GM19328 (cell line): ENCODE results near the gene NAXD.

ENCODE experiments used
- ATAC-seq: cut with Tn5 transposase; IDR thresholded peaks from one replicate; pipeline ENCODE4 v1.9.1; 2021; ENCODE audit warnings: mild to moderate bottlenecking, moderate library complexity; ENCODE audit not compliant: unreplicated experiment

Gene NAXD

DNA sequence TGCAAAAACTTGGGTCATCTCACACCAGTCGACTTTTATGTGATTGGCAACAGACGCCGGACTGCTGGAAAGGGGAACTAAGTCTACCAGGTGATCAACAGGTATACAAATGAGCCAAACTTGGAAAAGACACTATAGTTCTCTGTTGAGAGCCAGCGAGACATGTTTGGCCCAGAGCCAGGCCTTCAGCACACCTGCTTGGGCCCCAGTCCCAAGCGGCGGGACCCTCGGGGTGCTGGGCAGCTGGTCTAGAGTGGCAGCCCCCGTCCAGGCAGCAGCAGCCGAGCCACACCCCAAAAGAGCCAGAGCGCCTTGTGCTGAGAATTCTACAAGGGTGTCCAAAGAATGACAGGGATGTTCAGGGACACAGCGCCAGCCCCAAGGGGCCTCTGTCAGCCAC is 28.0 kb downstream of the NAXD start:
- ATAC-seq = no peak

DNA sequence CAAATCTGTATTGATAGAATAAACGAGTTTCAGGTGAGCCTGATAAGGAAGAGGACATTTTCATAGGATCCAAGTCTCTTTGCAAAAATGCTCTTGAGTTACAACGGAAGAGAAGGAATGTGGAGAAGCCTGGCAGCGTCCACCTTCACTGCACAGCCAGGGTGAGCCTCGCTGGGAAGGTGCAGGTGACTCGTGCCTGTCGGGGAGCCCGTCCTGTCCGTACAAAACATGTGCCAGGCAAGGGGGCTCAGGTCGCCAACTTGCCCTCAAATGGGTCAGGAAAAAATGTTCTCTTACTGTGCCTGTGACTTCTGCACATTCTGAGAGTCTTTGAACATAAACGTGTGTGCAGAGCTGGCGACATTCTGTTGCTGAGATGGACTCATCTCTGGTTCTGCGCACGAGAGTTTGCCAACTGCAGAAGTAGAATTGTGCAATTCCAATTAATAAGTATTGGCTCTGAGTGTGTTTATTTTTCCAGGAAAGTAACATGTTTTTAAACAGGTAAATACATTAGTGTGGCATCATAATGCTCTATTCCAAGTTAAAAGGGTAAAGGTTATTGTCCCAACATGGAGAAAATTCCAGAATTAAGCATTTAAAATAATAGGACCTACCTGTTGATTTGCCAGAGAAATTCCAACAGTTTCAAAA is 28.6 kb downstream of the NAXD start:
- ATAC-seq = no peak

DNA sequence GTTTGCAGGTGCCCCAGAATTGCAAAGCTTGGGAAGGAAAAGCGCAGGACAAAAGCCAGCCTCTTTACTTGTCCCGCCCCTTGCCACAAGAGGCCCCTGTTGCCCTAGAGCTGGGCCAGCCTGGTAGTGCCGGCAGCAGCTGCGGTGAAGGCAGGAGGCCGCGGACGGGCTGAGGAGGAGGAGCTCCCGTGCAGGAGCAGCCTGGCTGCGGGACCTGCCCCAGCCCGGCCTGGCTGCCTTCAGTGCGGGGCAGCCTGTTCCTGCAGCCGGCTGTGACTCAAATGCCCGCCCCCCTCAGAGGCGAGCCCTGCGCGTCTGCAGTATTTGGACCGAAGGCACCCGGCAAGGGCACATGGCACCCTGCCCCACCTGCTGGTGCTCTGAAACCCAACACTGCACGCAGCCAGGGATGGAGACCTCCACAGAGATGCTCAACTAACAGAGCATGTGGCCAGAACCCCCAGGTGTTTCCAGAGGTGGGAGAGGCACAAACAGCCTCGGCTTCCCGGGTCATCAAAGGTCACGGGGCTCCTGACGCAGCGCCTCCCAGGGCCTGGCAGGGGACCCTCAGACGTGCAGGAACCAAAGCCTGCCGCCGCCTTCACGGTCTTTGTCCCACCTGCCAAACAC is 29.7 kb downstream of the NAXD start:
- ATAC-seq = peak; percentile 68

DNA sequence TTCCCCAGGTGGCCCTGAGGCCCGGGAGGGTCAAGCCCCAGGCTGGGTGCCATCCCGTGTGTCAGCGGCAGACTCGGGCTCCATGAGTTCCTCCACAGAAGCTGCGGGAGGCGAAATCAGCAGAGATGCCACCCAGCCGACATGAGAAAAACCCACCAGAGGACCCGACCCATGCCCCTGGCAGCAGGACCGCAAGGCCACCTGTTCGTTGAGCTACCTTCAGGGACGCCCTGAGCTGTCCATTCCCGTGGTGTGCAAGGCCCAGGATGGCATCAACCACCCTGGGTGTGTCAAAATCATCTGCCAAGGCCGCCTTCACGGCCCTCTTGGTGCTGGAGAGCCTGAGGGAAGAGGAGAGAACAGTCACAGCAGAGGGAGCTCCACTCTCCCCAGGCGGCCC is 30.4 kb downstream of the NAXD start:
- no peak for ATAC-seq

DNA sequence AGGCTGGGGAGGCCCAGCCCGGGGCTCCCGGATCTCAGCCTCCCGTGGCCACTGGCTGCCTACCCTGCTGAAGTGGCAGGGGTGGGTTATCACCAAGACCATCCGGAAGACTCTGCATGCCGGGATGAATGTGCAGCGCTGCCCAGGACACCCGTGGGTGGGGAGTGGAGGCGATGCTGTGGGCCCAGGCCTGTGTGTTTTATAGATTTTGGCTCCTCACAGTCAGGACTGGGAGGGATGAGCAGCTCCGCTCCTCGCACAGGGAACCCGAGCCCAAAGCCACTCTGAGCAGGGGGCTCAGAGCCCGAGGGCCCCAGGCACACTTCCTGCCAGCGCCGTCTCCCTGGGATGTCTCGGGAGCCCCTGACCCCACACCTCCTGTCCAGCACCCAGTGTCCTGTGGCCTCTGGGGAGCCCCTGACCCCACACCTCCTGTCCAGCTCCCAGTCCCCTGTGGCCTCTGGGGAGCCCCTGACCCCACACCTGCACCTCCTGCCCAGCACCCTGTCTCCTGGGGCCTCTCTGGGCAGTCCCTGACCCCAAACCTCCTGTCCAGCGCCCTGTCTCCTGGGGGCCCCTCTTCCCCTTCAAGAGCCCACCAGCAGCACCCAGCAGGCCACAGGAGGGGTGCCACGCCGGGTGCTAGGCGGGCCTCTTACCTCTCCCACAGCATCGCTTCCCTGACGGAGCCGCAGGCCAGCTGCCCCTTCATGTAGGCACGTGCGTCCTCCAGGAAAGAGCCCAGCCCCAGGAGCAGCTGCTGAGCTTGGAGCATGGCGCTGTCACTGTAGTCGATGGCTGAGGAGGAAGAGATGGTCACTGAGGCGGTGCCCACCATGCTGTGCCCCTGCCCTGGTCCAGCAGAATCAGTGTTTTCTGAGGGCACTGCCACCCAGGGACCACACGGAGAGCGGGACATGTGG is 31.4 kb downstream of the NAXD start:
- no peak for ATAC-seq

DNA sequence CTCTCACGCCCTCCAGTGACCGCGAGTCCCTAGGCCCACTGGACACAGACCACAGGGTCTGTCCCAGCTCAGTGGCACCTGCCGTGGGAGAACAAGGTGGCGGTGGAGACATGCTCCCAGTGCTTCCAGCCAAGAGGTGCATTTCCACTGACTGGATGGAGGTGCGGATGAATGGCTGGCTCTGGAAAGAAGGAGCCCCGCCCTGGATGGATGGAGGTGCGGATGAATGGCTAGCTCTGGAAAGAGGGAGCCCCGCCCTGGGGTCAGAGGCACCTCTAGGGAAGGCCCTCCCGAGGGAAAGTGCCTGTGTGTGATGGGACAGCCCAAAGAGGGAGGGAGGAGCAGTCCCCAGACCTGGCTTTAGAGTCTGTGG is 32.0 kb downstream of the NAXD start:
- ATAC-seq = no peak

DNA sequence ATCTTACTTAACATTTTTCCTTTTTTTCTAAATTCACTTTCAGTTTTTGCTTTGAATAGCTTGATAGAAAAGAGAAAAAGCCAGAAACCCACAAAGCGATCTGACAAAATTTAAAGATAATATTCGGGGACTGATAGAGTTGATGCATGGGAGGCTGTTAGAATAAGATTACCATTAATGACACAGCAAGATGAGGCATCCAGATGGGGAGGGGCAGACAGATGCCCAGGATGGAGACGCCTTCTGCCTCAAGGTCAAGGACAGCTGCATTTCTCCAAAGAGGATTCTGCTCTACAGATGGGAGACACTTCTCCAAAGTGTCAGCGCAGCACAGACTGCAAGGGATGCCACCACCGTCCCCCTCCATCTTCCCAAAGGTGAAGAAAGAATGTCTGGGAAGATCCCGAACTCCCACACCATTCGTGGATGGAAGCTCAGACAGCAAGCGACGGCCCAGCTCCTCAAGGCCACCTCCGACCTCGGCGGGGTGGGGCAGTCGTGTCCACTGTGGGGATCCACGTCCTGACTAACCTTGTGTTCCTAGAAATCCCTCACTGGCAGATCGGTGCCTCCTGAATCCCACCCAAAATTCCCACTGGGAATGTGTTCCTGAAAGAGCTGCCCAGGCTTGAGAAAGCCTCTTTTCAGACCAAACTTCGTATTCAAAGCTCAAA is 32.9 kb downstream of the NAXD start:
- ATAC-seq = no peak

DNA sequence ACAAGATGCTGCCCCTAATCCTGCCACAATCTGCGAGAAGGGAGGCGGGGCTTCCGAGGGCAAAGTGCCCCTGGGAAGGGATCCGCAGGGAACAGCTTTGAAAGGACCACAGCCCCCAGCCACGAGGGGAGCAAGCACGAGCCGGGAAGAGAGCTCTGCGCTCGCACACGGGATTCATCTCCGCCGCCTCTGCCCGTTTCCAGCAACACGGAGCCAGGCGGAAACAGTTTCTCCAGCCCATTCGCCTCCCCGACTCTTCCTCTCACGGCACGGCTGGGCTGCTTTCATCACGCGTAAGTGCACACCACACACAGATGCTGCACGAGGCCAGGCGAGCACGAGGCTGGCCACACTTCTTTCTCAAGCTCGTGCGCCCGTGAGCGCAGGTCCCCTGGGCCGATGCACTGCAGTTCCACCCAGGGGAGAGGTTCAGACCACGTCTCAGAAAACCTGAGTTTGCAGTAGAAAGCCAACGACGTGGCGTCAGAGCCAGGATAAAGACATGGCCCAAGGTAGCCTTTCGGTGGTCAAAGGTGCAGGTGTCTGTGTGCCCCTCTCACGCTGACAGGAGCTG is 33.6 kb downstream of the NAXD start:
- ATAC-seq = no peak

DNA sequence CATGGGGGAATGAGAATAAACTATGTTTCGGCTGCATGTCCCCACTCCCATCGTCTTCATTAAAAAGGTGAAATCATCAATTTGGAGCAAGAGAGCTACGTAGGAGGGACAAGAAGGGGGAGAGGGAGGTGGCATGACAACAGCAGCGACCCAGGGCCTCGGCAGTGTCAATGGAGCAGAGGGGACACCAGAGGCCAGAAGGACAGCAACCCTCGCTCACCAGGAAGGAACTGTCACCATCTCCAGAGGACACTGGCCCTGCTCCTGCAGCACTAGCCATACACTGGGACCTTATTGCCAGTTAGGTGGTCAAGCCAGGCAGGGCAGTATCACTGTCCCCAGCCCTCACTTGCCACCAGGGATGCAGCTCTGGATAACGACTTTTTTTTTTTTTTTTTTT is 34.2 kb downstream of the NAXD start:
- no peak for ATAC-seq

DNA sequence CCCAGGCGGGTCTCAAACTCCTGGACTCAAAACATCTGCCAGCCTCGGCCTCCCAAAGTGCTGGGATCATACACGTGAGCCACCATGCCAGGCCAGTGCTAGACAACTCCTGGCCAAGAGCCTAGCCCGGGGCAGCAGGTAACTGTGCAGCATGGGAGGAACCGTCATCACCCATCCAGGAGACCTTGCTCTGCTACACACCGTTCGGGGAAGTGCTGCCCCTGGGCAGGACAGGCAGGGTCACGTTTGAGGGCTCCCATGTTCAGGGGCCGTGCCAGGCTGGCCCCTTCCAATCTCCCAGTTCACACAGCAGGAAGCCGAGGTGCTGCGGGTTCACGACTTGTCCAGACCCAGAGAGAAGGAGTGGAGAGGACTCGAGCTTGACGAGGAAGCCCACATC is 35.1 kb downstream of the NAXD start:
- no peak for ATAC-seq

DNA sequence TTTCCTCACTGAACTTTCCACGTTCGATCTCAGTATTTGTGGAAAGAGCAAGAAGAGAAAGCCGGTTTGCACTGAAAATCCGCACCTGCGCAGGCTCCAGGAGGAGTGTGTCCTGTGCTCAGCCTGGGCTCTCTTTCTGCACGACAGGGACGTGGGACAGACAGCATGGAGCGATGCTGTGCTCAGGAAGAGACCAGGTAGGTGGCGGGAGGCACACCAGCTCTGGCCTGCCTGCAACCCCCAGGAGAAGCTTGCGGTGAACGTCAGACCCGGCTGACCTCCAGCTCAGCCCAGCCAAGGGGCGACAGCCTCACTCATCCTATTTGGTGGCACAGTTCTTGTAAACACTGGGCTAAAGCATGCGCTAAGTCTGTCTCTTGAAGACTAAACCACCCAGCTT is 35.9 kb downstream of the NAXD start:
- no peak for ATAC-seq

DNA sequence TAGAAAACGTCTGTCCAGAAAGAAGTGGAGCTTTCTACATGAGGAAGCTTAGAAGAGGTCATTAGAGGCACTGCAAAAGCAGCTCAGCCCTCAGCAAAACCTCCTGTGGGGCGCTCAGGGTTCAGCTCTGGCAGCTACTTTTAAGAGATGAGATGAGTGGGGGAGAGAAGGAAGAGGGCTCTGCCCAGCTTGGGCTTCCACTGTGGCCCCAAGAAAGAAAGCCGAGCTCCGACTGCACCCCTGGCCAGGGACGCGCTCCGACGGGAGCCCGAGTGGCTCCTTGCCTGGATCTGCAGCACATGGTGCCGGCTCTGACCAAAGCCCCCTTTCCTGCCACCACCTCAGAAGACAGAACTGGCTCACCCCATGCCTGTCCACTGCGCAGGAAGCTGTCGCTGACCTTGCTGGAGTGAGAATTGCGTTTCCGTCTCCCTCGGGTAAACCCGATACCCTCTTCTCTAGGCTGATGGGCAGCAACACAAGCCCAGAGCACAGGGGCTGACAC is 36.4 kb downstream of the NAXD start:
- no peak for ATAC-seq

DNA sequence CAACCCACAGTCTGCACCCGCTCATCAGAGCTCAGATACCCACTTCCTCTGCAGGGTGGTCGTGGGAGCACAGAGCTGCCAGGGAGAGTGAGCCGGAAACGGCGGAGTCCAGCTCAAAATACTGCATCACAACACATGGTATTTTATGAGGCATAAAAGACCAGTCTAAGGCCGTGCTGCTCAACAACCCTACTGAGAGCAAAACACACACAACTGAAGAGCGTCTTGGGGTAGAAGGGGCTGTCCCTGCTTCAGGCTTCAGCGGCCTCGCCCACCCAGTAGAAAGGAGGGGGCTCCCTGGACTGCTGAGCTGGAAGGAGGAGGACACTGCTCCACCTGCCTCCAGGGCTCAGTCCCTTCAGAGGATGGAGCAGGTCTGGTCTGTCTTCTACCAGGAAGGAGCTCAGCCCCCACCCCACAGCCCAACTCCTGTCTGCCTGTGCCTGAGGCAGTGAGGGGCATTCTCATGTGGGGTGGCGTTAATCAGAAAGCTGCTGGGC is 36.9 kb downstream of the NAXD start:
- ATAC-seq = no peak

DNA sequence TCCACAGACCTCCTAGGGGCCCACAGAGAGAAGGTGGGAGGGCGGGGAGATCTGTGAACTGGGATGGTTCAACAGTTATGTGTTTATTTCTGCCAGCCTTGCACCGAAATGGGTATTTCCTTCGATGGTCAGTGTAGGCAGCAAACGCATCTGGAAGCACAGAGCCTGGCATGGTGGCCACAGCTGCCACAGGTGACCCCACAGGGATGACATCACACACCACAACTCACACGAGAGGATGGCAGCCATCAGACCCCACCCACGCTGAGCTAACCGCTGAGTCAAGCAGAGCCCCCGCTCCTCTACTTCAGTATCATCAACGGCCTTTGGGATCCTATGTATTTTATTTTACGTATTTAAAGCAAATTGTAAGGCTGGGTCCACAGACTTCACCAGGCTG is 37.4 kb downstream of the NAXD start:
- ATAC-seq = no peak

DNA sequence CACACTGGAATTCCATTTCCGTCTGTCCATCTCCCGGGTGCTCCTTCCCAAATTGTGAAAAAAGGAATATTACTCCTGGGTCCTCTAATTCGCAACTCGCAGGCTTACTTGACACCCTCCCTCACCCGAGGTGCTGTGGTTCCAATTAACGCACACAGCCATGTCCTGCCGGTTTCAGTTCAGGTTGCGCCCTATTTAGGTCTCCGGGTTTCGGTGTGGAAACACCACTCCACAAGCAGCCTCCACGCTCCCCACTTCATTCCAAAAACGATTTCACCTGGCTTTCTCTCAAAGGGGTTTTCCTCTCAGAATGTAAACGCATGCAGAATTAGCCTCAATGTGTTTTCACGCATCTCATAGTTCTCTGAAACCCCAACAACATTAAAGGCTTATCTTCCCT is 37.9 kb downstream of the NAXD start:
- ATAC-seq = no peak

DNA sequence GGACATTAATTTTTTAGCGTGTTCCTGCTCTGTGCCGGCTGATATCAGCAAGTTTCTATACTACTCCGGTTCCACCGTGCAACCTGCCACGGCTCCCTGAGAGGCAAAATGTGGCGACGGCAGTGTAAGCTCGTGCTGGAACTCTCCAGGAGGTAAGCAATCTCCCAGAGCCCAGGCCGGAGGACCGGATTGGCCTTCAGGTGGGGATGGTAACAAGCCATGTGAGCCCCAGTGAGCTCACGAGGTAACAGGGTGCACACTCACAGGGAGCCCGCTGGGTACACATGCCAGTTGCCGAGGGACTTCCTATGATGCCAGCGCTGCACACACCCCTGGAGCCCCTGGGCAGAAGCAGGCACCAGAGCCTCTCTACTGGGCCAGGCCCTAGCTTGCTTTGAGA is 38.5 kb downstream of the NAXD start:
- no peak for ATAC-seq

DNA sequence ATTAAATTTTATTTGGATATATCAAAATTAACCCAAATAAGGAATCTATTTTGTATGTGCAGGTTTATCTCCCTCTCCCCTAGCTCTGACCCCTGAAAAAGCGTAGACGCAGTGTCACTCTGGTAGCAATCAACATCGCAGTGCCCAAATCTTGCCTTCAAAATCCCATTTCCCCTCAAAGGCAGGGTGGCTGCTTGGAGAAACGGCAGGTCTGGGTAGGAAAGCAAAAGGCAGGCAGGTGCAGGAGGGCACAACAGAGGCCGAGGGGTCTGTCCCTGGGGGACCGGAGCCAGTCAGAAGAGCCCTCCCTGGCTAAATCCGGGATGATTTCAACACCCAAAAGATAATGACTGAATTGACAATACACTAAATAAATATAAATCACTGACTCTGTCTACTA is 41.9 kb downstream of the NAXD start:
- no peak for ATAC-seq

DNA sequence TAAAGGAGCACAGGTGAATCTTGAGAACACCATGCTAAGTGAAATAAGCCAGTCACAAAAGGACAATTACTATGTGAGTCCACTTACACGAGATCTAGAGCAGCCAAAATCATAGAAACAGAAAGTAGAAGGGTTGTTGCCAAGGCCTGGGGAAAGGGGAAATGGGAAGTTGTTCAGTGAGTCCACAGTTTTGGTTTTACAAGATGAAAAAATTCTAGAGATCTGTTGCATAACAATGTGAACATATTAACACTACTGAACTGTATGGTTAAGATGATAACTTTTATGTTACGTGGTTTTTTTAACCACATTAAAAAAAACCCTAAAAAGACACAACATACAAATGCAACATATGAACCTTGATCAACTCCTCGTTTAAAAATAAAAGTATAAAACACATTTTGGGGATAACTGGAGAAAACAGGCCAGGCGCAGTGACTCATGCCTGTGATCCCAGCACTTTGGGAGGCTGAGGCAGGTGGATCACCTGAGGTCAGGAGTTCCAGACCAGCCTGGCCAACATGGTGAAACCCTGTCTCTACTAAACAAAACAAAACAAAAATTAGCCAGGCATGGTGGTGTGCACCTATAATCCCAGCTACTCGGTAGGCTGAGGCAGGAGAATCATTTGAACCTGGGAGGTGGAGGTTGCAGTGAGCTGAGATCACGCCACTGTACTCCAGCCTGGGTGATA is 43.0 kb downstream of the NAXD start:
- peak; percentile 91 for ATAC-seq

DNA sequence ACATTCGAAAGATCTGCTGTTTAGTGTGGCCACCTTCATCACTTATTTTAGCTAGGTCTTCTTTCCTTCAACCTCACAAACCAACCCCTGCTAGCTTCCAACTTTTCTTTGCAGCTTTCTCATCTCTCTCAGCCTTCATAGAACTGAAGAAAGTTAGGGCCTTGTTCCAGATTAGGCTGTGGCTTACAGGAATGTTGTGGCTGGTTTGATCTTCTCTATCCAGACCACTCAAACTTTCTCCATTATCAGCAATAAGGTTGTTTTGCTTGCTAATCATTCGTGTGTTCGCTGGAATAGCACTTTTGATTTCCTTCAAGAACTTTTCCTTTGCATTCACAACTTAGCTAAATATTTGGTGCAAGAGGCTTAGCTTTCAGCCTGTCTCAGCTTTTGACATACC is 45.9 kb downstream of the NAXD start:
- no peak for ATAC-seq

DNA sequence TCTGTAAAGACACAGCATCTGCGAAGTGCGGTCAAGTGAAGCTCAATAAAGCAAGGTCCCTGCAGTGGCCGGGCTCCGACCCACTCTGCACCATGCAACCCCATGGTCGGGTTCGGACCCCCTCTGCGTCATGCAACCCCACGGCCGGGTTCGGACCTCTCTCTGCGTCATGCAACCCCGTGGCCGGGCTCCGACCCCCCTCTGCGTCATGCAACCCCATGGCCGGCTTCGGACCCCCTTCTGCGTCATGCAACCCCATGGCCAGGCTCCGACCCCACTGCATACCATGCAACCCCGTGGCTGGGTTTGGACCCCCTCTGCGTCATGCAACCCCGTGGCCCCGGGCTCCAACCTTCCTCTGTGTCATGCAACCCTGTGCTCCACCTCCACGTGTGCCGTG is 46.7 kb downstream of the NAXD start:
- ATAC-seq = no peak
